Activated CD8-positive, alpha-beta memory T cell treated with anti-CD3 and anti-CD28 coated beads for 48 hours (primary cell): ENCODE measurements around the gene CHDH.

Experiments used
- DNase-seq, 3 experiments: peaks; one replicate each; pipeline ENCODE4 v3.0.0-alpha.2; 2020; ENCODE audit warnings: low read depth in 2 of 3, low spot score in 2 of 3

Gene CHDH, protein sequence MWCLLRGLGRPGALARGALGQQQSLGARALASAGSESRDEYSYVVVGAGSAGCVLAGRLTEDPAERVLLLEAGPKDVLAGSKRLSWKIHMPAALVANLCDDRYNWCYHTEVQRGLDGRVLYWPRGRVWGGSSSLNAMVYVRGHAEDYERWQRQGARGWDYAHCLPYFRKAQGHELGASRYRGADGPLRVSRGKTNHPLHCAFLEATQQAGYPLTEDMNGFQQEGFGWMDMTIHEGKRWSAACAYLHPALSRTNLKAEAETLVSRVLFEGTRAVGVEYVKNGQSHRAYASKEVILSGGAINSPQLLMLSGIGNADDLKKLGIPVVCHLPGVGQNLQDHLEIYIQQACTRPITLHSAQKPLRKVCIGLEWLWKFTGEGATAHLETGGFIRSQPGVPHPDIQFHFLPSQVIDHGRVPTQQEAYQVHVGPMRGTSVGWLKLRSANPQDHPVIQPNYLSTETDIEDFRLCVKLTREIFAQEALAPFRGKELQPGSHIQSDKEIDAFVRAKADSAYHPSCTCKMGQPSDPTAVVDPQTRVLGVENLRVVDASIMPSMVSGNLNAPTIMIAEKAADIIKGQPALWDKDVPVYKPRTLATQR

DNA sequence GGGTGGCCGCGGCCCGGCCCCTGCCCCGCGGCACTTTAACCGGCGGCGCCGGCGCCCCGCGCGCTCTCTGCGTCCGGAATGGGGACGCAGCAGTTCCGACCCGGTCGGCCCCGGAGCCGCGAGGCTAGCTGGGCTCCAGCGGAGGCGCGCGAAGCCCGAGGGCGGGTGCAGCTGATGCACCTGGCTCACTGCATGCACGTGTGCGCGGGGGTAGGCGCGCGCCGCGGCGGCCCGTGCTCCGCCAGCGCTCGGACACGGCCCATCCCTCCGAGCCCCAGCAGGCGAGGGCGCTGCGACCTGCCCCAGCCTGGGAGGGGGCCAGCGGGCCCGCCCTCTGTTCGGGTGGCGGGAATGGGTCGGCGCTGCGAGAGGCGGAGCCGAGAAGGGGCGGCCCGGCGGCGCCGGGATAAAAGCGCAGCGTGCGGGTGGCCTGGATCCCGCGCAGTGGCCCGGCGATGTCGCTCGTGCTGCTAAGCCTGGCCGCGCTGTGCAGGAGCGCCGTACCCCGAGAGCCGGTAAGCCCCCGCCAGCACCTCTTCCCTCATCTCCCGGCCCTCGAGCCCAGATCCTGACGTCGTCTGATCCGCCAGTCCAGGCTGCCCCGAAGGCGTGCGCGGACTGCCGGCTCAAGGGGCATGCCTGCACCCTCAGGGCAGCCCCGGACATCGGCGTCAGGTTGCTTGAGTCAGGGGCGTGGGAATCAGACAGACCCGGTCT lies at the start of gene CHDH, which contains the start of gene IL17RB:
TSS of gene CHDH (minus strand) at position 286 of the 717 bp plus-strand sequence. CDS start 22,411 bp downstream, outside the sequence.
TSS of gene IL17RB (plus strand) at position 435 of the 717 bp plus-strand sequence. CDS start at position 456, 21 bp downstream.
- no peak for DNase-seq

DNA sequence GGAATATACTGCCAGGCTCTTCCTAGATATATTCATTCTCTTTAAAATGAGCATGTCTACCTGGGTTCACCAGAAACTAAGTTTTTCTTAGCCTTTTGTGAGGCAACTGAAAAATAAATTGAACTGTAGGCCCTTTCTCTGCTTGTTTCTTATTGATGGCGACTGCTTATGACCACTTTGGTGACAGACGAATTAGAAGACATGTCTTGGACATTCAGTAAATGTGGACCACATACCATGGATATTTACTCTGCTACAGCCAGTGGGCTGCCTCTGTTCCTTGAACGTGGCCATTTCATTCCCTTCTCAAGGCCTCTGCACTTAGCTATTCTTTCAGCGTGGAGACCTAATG lies 46.0 kb upstream of the CHDH start:
- DNase-seq = no peak

DNA sequence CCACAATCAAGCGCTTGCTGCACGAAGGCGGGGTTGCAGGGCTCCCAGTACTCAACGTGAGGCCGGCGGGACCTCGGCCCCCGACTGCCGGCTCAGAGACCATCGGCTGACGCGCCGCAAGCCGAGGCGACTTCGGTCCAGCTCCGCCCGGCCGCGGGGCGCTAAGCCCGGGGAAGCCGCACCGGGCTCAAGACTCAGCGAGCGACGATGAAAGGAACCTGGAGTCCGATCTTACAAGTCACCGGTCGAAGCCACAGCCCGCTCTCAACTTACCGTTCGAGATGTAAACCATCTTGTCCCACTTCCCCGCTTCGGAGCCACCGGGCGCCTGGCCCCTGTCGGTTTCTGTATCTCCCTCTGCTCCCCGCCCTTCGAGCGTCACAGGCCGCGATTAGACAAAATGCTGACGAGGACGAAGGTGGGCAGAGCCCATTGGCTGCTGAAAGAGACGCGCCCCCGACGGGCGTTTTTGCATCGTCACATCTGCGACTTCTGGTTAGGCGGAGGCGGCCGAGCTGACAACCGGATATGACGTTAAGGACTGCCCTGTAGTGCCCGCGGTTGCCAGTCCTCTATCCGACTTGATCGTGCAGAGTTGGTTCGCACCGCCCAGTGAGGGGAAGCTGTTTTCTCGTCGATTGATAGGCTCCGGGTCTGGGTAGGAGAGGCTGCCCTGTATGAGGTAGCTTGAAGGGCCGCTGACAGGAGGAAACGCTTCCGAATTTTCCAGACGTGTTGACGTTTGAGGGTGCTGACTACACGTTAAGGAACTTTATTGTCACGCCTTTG lies 45.5 kb upstream of the CHDH start, which contains the start of gene SELENOK:
TSS of gene SELENOK (minus strand) at position 363 of the 789 bp plus-strand sequence.
- DNase-seq = peak; percentile 60 to 91 (median 90)

DNA sequence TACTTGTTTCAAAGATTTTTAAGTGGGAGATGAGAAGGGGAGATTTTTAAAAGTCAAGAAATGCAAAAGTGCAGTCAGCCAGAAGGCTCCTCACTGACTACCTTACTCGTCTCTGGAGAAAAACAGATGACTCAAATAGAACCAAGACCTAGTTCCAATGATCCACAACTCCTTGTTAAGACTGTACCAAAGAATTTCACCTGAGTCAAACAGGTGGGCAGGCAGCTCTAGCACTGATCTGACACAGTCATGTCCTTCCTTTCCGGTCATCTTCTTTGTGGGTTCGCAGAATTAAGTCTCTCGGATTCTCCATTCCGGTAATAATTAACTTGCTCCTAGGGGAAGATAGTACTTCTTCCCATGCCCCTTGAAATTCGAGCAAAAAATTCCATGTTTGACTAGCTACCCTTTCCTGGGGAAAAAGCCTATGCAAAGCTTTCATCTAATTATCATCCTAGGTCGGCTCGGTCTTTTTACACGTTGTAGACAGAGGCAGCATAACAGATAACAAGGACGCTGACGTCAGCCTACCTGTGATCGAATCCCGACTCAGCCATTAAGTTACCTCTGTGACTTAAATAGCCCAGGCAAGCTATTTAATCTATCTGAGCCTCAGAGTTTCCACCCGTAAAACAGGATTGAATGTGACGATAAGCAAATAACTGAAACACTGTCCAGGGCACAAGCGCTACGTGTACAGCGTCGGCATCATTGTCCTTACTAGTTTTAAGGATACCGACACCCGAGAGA lies 44.7 kb upstream of the CHDH start:
- DNase-seq = no peak

DNA sequence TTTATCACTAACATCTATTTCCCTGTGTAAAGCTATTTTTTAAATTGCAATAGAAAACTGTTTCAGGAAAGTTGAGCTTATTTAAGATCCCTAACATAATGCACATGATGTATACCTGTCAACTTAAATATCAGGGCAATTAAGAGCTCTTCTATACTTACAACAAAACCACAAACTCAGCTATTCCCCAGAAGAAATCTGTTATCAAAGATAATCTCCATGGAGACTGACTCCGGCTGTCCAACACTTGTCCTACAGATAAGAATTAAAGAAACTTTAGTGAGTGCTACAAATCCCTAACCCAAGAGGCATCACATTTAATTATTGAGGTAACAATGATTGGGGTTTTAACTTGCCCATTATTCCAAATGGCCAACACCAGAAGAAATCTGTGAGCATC lies 42.0 kb upstream of the CHDH start:
- no peak for DNase-seq

DNA sequence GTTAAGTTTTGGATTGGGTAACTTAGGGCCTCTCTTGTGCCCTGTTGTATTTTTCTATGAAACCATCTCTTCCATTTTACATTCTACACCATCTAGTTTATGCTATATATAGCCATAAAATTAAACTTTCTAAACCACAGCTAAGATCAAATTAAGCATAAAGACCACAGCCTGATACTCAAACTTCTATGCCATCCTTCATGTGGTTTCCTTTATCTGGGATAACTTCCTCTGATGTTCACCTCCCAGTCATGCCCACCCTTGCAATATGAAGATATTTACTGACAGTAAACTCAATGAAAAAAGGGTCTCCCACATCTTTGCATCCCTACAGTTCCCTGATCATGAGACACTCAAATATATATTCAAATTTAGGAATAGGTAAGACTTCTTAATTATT lies 41.2 kb upstream of the CHDH start:
- no peak for DNase-seq

DNA sequence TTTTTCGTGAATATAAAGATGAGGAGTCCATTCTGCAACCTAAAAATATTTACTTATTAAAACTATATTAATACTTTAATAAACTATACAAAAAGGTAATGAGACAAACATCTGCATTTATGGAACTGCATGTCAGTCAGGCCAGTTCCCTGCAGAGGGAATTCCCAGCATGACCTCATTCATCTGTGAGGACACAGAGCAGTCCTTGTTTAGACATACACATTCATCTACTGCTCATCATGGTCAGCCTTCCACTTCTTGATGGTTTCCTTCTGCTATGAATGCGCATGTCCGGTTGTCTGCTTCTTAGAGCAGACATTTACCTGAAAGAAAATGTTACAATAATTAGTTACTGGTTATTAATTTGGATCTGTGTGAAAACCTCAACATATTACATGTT lies 39.0 kb upstream of the CHDH start:
- no peak for DNase-seq

DNA sequence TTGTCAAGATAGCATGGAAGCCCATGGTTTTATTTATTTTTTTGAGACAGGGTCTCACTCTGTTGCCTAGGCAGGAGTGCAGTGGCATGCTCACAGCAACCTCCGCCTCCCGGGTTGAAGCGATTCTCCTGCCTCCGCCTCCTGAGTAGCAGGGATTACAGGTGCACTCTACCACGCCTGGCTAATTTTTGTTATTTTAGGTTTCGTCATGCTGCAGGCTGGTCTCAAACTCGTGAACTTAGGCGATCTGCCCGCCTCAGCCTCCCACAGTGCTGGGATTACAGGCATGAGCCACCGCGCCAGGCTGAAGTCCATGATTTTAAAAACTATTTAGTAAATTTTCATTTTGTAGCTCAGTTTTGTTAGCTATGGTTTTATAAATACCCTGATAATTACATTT lies 38.4 kb upstream of the CHDH start:
- DNase-seq = no peak

DNA sequence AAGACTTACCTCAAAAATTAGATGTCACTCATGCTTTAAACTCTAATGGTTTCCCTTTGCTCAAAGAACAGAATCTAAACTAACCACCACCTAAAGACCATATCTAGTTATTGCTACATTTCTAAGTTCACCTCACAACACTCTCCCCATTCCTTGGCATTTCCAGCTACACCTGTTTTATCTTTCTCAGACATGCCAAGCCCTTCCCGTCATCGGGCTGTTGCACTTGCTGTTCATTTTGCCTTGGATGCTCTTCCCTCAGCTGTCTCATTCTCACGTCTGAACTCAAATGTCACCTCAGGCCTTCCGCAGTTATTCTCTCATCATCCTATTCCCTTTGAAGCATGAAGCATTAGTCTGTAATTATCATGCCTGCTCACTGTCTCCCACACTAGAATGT lies 36.8 kb upstream of the CHDH start:
- no peak for DNase-seq

DNA sequence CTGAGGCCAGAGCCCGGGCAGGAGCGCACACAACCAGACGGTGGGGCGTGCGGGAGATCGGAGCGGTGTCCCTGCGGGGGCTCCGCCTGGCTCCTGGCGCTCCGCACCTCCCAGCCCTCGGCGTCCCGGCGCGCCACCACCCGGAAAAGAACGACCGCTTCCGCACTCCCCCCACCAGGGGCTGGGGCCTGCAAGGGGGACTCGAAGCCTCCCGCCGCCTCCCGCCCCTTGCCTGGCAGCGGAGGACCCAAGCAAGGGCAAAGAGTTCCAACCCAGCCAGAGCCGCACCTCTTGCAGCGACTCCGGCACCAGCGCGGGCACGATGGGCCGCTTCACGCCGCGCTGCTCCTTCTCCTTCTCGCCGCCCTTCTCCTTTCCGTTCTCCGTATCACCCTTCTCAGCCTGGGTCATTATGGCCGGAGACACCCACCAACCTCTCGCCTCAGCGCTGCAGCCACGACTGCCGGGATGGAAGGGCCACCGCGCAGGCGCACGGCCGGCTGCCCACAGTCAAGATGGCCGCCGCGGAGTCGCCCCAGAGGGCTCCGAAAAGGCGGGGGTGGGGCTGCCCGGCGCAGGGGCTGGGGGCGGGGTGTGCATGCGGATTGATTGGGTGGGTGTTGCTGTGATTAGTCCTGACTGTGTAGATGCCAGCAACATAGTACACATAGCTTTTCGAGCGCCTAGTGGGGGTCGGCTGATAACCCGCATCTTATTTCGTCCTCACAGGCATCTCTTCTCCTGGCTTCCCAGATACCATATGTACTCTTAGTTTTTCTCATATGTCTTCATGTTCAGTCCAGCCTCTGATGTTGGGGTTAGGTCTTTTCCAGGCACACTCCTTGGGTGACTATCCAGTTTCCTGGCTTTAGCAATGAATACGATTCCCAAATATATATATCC lies 35.7 kb upstream of the CHDH start, which contains the start of gene ACTR8:
TSS of gene ACTR8 (minus strand) at position 462 of the 903 bp plus-strand sequence. CDS start at position 411, 51 bp downstream.
- peak; percentile 73 to 75 (median 74) for DNase-seq

DNA sequence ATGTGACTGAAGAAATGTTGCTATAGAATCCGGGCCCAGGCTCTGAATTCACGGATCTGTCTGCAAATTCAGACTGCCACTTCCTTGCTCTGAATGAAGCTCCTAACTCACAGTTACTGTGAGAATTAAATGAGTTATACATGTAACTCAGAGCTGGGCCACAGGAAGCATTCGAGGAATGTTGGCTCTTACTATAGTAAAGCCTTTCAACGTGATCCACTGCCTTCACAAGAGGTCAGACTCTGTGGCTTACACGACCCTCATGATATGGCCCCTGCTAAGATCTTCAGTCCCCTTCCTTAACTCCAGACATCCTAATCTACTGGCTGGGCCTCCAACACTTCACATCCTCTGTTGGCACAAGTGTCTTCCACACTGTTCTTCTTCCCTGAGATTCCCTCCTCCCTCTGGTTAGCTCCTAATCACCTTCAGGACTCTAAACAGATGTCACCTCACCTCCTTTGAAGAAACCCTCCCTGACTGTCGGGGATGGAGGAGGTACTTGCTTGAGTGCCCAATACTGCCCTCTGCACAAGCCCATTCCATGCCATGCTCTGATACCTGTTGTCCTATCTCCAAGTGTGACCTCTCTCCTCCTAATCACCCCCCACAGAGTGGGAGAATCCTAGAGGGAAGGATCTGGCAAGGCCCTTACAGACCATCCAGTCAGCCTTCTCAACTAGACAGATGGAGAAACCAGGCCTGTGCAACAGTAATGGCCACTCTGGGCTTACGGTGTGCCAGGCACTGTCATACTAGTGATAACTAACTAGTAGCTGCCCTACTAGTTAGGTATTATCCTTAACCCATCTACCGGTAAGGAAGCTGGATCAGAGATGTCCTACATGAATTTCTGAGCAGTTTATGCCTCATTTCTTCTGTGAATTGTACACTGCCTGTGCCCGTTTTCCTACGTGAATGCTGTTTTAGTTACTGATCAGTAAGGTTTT lies 34.5 kb upstream of the CHDH start:
- no peak for DNase-seq

DNA sequence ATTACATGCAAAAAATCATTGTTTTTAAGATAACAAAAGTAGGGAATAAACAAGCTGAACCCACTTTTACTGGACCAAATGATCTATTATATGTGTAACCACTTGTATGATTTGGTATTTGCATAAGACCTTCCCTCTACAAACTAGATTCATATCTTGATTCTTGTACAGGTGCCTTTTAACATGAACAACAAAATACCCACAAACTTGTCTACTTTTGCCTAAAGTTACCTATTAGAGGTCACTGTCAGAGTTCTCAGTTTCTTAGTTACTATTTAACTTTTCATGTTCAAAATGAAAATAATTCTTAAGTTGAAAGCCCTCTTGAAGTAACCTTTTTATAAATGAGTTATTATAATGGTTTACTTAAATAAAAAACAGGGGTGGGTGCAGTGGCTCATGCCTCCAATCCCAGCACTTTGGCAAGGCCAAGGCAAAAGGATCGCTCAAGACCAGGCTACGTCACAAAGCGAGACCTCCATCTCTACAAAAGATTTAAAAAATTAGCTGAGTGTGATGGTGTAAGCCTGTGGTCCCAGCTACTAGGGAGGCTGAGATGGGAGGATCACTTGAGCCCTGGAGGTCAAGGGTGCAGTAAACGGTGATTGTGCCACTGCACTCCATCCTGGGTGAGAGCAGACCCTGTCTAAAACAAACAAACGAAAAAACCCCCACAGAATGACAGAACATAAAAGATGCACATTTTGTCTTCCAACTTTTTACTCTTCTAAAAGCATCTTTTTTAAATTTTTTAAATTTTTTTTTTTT lies 19.7 kb upstream of the CHDH start:
- no peak for DNase-seq

DNA sequence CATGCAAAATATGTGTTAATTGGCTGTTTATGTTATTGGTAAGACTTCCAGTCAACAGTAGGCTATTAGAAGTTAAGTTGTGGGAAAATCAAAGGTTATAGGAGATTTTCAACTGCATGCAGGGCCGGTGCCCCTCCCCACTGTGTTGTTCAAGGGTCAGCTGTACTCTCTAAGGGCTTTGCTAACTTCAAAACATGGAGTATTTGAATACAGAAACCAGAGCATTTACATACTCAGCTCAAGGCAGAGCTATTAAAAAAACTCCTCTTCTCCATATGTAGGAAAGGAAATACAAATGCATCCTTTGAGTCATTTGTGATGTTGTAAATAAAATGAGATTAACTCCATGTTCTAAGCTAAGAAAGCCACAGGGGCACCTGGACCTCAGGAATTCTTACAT lies 16.9 kb upstream of the CHDH start:
- DNase-seq = no peak

DNA sequence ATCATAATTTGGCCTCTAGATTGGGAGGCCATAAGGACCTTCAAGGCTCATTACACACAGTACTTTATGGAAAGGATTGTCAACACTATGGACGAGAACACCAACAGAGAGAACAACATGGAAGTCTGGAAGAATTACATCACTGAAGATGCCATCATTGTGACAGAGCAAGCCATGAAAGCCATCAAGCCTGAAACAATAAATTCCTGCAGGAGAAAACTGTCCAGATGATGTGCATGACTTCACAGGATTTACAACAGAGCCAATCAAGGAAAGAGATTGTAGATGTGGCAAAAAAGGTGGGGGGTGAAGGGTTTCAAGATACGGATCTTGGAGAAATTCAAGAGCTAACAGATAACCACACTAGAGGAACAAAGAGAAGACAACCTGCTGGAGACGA lies 16.0 kb upstream of the CHDH start:
- DNase-seq = no peak

DNA sequence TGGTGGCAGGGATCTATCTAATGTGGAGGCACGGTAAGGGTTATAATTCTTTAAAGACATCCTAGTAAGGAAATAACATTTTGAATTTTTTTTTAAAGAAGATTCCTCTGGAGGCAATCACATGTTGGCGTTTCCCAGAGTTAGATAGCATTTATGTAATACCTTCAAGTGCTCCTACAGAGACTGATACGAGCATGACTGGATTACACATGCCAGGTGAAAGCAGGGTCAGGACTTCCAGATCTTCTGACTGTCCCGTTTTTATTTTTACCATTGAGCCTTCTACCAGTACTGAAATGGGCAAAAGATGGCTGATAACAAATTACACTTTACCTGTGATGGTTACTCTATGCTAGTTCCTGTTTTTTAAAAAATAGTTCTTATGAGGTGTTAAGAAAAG lies 14.0 kb upstream of the CHDH start:
- DNase-seq = no peak

DNA sequence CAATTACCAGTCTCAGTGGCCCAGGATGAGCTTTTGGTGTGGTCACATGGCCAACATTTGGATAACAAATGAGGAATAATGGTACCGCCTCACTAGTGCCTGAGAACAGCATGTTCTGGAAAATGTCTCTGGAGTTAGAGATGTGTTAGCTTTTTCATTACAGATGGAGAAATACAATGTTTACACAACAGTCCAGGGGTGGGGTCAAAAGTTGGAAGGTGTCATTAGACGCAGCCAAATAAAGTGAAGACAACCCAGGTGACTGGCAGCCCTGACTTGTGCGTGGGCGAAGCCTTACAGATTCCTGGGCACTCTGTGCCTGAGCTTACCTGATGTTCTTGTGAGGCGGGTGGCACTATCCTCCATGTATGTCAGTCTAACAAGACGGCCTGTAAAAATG lies 13.0 kb upstream of the CHDH start:
- no peak for DNase-seq

DNA sequence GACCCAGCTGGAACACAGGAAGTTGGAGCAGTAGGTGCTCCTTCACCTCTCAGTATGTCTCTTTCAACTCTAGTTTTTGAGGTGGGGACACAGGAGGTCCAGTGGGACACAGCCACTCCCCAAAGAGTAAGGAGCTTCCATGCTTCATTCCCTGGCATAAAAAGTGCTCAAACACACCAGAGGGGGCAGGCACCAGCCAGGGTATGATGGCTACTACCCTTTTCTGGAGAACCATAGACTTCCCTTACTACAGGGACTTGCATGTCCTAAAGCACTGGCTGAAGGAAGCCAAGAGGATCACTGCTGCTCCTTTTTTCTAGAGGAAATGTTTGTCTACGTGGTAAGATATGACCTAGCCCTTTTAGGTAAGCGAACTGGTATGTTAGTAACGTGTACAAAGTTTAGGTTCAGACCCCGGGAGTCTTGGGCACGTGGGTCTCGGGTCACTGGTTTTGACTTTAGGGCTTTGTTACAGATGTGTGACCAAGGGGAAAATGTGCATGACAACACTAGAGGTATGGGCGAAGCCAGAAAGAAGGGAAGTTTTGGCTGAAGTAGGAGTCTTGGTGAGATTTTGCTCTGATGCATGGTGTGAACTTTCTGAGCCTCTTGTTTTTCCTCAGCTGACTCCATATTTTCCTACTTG lies 12.0 kb upstream of the CHDH start:
- DNase-seq = no peak
